ENCODE data around the gene DHX57. TPM values are rescaled to one million over a fixed set of nuclear protein-coding genes. Genes with fewer than 3 reads are reported as not detected.

DHX57 gene
- total RNA-seq, 1 donor from 2014 or later: 15.1 TPM

DNA sequence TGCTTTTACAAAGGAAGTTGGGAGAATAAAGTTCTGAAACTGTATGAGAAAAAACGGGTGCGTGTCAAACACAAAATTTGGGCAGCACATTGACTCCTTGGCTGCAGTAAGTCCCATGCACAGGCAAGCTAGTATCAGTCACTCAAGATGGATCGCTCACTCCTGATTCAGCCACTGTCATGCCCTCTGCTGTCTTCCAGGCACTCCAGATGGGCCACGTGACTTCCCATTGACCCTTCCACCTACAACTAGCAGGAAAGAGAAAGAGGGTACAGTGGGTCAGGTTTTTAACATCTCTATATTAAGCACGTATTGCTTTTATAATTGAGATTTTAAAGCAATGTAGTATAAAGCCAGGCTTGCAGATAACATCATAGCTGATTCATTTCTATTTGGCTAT, 22.5 kb upstream of the DHX57 start:
- ATAC-seq (no peak), DNase-seq (no peak)
- intact Hi-C loops (cut with DNase I): no loop called here
- no peaks in the 10 kb centered on the region for H3K27me3 ChIP-seq
- H3K4me1 ChIP-seq: no peaks in the 10 kb centered on the region
- no peaks in the 10 kb centered on the region for H3K9me3 ChIP-seq
- no peaks in the 10 kb centered on the region for H3K36me3 ChIP-seq
- no peak overlapping the region for H3K27ac ChIP-seq
- no peak overlapping the region for H3K4me3 ChIP-seq
- TF ChIP-seq, protein P1, sequence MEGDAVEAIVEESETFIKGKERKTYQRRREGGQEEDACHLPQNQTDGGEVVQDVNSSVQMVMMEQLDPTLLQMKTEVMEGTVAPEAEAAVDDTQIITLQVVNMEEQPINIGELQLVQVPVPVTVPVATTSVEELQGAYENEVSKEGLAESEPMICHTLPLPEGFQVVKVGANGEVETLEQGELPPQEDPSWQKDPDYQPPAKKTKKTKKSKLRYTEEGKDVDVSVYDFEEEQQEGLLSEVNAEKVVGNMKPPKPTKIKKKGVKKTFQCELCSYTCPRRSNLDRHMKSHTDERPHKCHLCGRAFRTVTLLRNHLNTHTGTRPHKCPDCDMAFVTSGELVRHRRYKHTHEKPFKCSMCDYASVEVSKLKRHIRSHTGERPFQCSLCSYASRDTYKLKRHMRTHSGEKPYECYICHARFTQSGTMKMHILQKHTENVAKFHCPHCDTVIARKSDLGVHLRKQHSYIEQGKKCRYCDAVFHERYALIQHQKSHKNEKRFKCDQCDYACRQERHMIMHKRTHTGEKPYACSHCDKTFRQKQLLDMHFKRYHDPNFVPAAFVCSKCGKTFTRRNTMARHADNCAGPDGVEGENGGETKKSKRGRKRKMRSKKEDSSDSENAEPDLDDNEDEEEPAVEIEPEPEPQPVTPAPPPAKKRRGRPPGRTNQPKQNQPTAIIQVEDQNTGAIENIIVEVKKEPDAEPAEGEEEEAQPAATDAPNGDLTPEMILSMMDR (IDR thresholded peaks at IDR 0.05): no peak

DNA sequence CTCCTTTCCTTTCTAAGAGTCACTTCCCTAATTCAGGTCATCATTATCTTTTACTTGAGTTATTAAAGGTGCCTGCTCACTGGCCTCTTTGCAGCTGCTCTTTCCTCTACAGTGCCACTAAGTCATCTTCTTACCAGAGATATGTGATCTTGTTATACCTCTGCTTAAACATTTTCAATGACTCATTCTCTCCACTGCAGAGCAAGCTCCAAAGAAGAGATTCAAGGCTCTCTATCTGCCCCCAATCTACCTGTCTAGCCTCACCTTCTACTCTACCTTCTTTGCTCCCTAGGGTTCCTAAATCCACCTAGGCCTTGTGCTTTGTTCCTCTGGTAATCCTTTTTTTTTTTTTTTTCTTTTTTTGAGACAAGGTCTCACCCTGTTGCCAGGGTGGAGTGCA, 17.1 kb upstream of the DHX57 start:
- Histone ChIP-seq H3K4me1 (no peaks in the 10 kb centered on the region), H3K27ac (no peak overlapping the region), H3K9me3 (no peaks in the 10 kb centered on the region), H3K4me3 (no peak overlapping the region), H3K36me3 (no peaks in the 10 kb centered on the region), H3K27me3 (no peaks in the 10 kb centered on the region)
- DNase-seq (no peak), ATAC-seq (no peak)
- intact Hi-C loops (cut with DNase I): no loop called here
- TF ChIP-seq, protein P1 (IDR thresholded peaks at IDR 0.05): no peak

DNA sequence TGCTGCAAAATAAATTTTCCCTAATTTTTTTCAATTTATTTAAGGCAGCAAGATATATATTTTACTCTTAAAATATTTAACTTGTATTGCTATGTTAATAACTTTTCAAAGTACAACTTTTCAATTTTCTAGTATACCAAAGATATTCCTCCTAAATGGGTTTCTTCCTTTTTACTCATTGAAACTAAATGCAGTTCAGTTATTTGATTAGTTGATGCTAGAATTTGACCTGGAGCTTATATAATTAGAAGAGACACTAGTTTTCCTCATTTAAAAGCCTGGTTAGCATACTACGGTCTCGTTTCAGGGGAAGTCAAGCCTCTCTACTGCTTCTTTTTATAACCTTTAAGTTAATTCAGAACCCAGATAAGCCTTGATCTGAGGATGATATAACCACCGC, 13.8 kb upstream of the DHX57 start, which contains the start of gene ARHGEF33:
Gene ARHGEF33 (plus strand): TSS at position 301 of the 400 bp plus-strand sequence. CDS start 29,573 bp downstream, outside the sequence.
- Histone ChIP-seq H3K9me3 (no peaks in the 10 kb centered on the region), H3K36me3 (no peaks in the 10 kb centered on the region), H3K4me3 (no peak within 1 kb of the TSS), H3K27me3 (no peaks in the 10 kb centered on the region), H3K27ac (no peak within 1 kb of the TSS), H3K4me1 (no peaks in the 10 kb centered on the region)
- no peak for ATAC-seq
- TF ChIP-seq, protein P1 (IDR thresholded peaks at IDR 0.05): no peak
- intact Hi-C loops (cut with DNase I): no loop called here
- no peak for DNase-seq

DNA sequence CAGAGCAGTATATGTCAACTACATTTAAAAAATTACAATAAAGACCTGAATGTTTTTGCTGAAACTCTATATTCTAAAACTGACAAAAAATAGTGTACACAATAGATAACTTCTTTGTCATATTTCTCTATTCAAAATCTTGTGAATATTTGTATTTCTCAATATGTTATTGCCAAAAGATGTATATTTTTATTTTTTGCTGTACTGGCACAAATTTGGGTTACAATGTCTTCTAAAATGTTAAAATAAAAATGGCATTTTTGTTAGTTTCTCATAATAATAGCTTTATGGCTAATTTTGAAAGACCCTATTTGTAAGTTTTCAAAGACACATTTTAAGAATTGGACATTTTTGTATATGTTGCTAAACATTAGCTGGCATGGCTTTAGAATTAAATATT, 13.3 kb upstream of the DHX57 start:
- H3K9me3 ChIP-seq: no peaks in the 10 kb centered on the region
- TF ChIP-seq, protein P1 (IDR thresholded peaks at IDR 0.05): no peak
- no peak overlapping the region for H3K4me3 ChIP-seq
- DNase-seq (no peak), ATAC-seq (no peak)
- intact Hi-C loops (cut with DNase I): no loop called here
- H3K4me1 ChIP-seq: no peaks in the 10 kb centered on the region
- H3K36me3 ChIP-seq: no peaks in the 10 kb centered on the region
- H3K27ac ChIP-seq: no peak overlapping the region
- no peaks in the 10 kb centered on the region for H3K27me3 ChIP-seq

DNA sequence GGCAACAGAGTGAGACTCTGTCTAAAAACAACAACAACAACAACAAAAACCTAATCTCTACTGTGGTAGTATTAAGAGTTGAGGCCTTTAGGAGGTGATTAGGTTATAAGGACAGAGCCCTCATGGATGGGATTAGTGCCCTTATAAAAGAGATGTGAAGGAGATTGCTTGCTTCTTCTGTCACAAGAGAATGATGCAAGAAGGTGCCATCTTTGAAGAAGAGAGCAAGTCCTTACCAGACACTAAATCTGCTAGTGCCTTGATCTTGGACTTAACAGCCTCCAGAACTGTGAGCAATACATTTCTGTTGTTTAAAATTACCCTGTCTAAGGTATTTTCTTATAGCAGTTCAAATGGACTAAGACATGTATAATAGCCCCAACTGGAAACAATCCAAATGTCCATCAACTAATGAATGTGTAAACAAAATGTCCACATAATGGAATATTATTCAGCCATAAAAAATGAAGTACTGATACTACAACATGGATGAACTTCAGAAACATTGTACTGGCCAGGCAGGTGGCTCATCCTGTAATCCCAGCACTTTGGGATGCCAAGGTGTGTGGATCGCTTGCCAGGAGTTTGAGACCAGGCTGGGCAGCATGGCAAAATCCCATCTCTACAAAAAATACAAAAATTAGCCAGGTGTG, 12.3 kb upstream of the DHX57 start:
- DNase-seq: no peak
- Histone ChIP-seq H3K27me3 (no peaks in the 10 kb centered on the region), H3K27ac (no peak overlapping the region), H3K36me3 (peaks cover 1% of the 10 kb centered on the region), H3K4me1 (no peaks in the 10 kb centered on the region), H3K4me3 (no peak overlapping the region), H3K9me3 (no peaks in the 10 kb centered on the region)
- intact Hi-C loops (cut with DNase I): no loop called here
- TF ChIP-seq, protein P1 (IDR thresholded peaks at IDR 0.05): no peak
- no peak for ATAC-seq

DNA sequence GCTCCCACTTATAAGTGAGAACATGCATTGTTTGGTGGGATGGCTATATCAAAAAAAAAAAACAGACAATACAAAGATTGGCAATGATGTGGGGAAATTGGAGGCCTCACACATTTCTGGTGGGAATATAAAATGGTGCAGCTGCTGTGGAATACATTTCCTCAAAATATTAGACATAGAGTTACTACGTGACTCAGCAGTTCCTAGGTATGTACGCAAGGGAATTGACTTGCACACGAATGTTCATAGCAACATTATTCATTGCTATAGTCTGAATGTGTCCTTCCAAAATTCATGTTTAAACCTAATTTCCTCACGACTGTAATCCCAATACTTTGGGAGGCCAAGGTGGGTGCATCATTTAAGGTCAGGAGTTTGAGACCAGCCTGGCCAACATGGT, 11.6 kb upstream of the DHX57 start:
- H3K9me3 ChIP-seq: no peaks in the 10 kb centered on the region
- no peak overlapping the region for H3K27ac ChIP-seq
- peaks cover 3% of the 10 kb centered on the region for H3K36me3 ChIP-seq
- intact Hi-C loops (cut with DNase I): no loop called here
- no peak overlapping the region for H3K4me3 ChIP-seq
- DNase-seq: no peak
- TF ChIP-seq, protein P1 (IDR thresholded peaks at IDR 0.05): no peak
- H3K4me1 ChIP-seq: no peaks in the 10 kb centered on the region
- no peaks in the 10 kb centered on the region for H3K27me3 ChIP-seq
- ATAC-seq: no peak

Measured in upper lobe of right lung (tissue), 1 donor.